Measurements from ENCODE around the gene RYR1.

- TF ChIP-seq EZH2phosphoT487 (IDR thresholded peaks at IDR 0.05; ENCODE audit: borderline replicate concordance) (no peak), POLR2AphosphoS5 (IDR thresholded peaks at IDR 0.05; ENCODE audit: low read depth, low read length) (no peak), ZNF274 (IDR thresholded peaks at IDR 0.05; ENCODE audit: low read depth, low read length) (no peak), CTCF (IDR thresholded peaks at IDR 0.05 in 2 of 3, conservative IDR thresholded peaks at IDR 0.05 in 1 of 3; ENCODE audit: borderline replicate concordance in 1 of 3, insufficient read depth in 1 of 3, low read depth in 2 of 3, low read length in 2 of 3) (no peak), RAD21 (IDR thresholded peaks at IDR 0.05; ENCODE audit: low read depth) (no peak), SP1 (IDR thresholded peaks at IDR 0.05; ENCODE audit: low read depth) (no peak), YY1 (IDR thresholded peaks at IDR 0.05; ENCODE audit: extremely low read depth, insufficient replicate concordance, low read depth, low read length) (no peak), SIN3A (IDR thresholded peaks at IDR 0.05; ENCODE audit: low read depth) (no peak), TCF7L2 (IDR thresholded peaks at IDR 0.05; ENCODE audit: borderline replicate concordance, extremely low read depth, insufficient read depth, insufficient read length) (no peak), POLR2A (IDR thresholded peaks at IDR 0.05; ENCODE audit: borderline replicate concordance, extremely low read depth, insufficient read depth, insufficient read length) (no peak), REST (IDR thresholded peaks at IDR 0.05; ENCODE audit: low read depth) (no peak), EZH2 (IDR thresholded peaks at IDR 0.05) (no peak)
- TF ChIP-seq, protein P1, sequence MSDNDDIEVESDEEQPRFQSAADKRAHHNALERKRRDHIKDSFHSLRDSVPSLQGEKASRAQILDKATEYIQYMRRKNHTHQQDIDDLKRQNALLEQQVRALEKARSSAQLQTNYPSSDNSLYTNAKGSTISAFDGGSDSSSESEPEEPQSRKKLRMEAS (IDR thresholded peaks at IDR 0.05), result no peak
- TF ChIP-seq, protein P2, sequence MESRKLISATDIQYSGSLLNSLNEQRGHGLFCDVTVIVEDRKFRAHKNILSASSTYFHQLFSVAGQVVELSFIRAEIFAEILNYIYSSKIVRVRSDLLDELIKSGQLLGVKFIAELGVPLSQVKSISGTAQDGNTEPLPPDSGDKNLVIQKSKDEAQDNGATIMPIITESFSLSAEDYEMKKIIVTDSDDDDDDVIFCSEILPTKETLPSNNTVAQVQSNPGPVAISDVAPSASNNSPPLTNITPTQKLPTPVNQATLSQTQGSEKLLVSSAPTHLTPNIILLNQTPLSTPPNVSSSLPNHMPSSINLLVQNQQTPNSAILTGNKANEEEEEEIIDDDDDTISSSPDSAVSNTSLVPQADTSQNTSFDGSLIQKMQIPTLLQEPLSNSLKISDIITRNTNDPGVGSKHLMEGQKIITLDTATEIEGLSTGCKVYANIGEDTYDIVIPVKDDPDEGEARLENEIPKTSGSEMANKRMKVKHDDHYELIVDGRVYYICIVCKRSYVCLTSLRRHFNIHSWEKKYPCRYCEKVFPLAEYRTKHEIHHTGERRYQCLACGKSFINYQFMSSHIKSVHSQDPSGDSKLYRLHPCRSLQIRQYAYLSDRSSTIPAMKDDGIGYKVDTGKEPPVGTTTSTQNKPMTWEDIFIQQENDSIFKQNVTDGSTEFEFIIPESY (IDR thresholded peaks at IDR 0.05; ENCODE audit: extremely low read depth, insufficient replicate concordance, low read length), result no peak
Measured at GRCh38 chr19:38617764-38618589, 184.5 kb downstream of the RYR1 start, which contains the start of gene MAP4K1.

Measured in HCT116 (cell line).